Measurements from ENCODE around the gene ATPAF1. TPM values are rescaled to one million over a fixed set of nuclear protein-coding genes. Genes with fewer than 3 reads are reported as not detected.

The ATPAF1 gene
- total RNA-seq, 1 donor from 2014 or later = 19.3 TPM

DNA sequence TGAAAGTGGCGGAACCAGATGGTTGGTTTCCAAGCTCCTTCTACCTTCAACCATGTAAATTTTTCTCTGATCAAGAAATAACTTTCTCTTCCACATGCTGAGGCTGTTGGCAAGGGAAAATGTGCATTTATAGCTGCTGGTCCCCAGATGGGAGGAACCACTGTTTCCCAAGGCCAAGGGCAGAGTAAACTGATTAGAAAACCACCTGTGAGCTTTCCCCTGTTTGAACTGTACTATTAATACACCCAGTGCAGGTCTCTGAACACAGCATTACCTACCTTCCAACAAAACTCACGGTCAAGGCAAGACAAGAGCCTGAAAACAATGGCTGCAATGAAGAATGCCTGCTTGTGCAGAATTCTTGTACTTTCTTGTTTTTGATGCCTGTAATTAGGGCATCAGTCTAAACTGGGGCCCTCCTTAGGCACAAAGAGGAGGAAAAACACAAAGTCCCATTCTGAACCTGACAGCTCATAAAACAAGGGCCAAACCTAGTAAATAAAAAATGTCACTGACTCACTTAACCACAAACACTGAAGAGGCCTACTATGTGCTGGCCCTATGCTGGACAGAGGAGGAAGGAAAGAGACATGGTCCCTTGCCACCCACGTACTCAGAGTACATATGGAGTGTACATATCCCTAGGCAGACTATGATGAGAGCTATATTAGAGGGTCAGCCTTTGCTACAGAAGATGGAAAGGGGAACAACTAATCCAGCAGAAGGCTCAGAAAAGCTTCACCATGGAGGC lies 66.7 kb downstream of the ATPAF1 start:
- Histone ChIP-seq H2AFZ (ENCODE audit: low read depth, low read length) (no peak overlapping the region), H4K20me1 (ENCODE audit: insufficient read depth, low read length) (peaks cover 28% of the 10 kb centered on the region), H3K79me2 (ENCODE audit: insufficient read depth, low read length) (peaks cover 8% of the 10 kb centered on the region), H3K27me3 (ENCODE audit: insufficient read depth, low read length) (no peaks in the 10 kb centered on the region), H3K4me2 (ENCODE audit: low read length) (no peak overlapping the region), H3K4me1 (ENCODE audit: insufficient read depth, low read length) (peaks cover 5% of the 10 kb centered on the region), H3K9me3 (ENCODE audit: insufficient read depth, low read depth, low read length) (no peaks in the 10 kb centered on the region), H3K36me3 (ENCODE audit: insufficient read depth, low read length) (no peaks in the 10 kb centered on the region), H3K9ac (ENCODE audit: low read length) (no peak overlapping the region), H3K27ac (ENCODE audit: low read depth, low read length) (no peak overlapping the region), H3K4me3 (ENCODE audit: insufficient read depth, low read depth, low read length) (no peak overlapping the region)
- FAIRE-seq (no peak), DNase-seq (ENCODE audit: low read depth) (no peak)
- H3K27me3 Mint-ChIP-seq (ENCODE audit: low read depth, unreplicated experiment) = no peaks in the 10 kb centered on the region
- TF ChIP-seq, protein P1, sequence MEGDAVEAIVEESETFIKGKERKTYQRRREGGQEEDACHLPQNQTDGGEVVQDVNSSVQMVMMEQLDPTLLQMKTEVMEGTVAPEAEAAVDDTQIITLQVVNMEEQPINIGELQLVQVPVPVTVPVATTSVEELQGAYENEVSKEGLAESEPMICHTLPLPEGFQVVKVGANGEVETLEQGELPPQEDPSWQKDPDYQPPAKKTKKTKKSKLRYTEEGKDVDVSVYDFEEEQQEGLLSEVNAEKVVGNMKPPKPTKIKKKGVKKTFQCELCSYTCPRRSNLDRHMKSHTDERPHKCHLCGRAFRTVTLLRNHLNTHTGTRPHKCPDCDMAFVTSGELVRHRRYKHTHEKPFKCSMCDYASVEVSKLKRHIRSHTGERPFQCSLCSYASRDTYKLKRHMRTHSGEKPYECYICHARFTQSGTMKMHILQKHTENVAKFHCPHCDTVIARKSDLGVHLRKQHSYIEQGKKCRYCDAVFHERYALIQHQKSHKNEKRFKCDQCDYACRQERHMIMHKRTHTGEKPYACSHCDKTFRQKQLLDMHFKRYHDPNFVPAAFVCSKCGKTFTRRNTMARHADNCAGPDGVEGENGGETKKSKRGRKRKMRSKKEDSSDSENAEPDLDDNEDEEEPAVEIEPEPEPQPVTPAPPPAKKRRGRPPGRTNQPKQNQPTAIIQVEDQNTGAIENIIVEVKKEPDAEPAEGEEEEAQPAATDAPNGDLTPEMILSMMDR (IDR thresholded peaks at IDR 0.05; ENCODE audit: insufficient read depth, low read depth, low read length) = no peak
- TF ChIP-seq EZH2 (IDR thresholded peaks at IDR 0.05; ENCODE audit: insufficient read depth, low read length) = no peak
- H3K36me3 Mint-ChIP-seq (ENCODE audit: low read depth, unreplicated experiment) = peaks cover 2% of the 10 kb centered on the region
- no peak overlapping the region for H3K27ac Mint-ChIP-seq (ENCODE audit: unreplicated experiment)
- H3K4me1 Mint-ChIP-seq (ENCODE audit: low read depth, unreplicated experiment) = peaks cover 9% of the 10 kb centered on the region
- H3K9me3 Mint-ChIP-seq (ENCODE audit: unreplicated experiment) = no peaks in the 10 kb centered on the region
- no peak overlapping the region for H3K4me3 Mint-ChIP-seq (ENCODE audit: unreplicated experiment)

DNA sequence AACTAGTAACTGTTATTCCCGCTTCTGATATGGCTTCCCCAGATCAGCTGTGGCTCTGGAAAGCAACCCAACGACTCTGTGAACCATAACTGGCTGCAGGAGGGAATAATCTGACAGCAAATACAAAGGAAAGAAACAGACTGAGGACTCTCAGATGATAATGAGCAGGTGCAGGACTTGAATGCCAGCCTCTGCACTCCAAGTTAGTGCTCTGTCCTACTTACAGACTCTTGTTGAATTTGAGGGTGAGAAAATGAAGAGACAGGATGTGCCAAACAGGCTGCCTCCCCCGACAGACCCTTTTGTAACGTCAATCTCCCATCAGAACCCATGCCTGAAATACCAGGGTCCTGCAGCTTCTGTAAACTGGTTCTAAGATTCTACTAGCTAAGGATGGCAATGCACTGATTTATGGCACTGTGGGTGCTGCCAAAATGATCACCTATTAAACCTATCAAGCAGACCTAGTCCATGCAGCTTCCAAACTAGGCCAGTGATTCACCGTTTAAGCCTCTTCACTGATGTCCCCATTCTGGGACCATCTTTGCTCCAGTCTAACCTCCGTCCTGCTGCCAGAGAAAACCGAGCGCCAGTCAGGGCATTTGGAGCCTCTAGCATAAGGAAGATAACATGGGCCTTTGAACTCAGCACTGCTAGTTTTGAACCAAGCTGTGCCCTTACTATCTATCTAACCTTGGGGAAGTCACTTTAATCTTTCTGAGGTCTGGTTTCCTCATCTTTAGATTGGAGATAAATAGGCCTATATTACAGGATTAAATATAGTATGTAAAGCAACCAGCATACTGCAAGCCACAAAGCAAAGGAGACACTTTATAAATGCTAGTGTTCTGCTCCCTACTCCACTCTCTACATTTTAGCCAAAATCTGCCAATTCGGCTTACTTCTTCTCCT lies 68.8 kb downstream of the ATPAF1 start:
- H3K9me3 Mint-ChIP-seq (ENCODE audit: unreplicated experiment) = no peaks in the 10 kb centered on the region
- FAIRE-seq (no peak), DNase-seq (ENCODE audit: low read depth) (no peak)
- Histone ChIP-seq H3K27me3 (ENCODE audit: insufficient read depth, low read length) (no peaks in the 10 kb centered on the region), H3K9me3 (ENCODE audit: insufficient read depth, low read depth, low read length) (no peaks in the 10 kb centered on the region), H3K36me3 (ENCODE audit: insufficient read depth, low read length) (no peaks in the 10 kb centered on the region), H3K79me2 (ENCODE audit: insufficient read depth, low read length) (peaks cover 8% of the 10 kb centered on the region), H3K9ac (ENCODE audit: low read length) (no peak overlapping the region), H4K20me1 (ENCODE audit: insufficient read depth, low read length) (peaks cover 28% of the 10 kb centered on the region), H3K27ac (ENCODE audit: low read depth, low read length) (no peak overlapping the region), H3K4me3 (ENCODE audit: insufficient read depth, low read depth, low read length) (no peak overlapping the region), H3K4me1 (ENCODE audit: insufficient read depth, low read length) (peaks cover 5% of the 10 kb centered on the region), H2AFZ (ENCODE audit: low read depth, low read length) (no peak overlapping the region), H3K4me2 (ENCODE audit: low read length) (no peak overlapping the region)
- peaks cover 5% of the 10 kb centered on the region for H3K36me3 Mint-ChIP-seq (ENCODE audit: low read depth, unreplicated experiment)
- no peak overlapping the region for H3K27ac Mint-ChIP-seq (ENCODE audit: unreplicated experiment)
- H3K4me1 Mint-ChIP-seq (ENCODE audit: low read depth, unreplicated experiment) = peaks cover 14% of the 10 kb centered on the region
- H3K4me3 Mint-ChIP-seq (ENCODE audit: unreplicated experiment) = no peak overlapping the region
- TF ChIP-seq, protein P1 (IDR thresholded peaks at IDR 0.05; ENCODE audit: insufficient read depth, low read depth, low read length) = no peak
- H3K27me3 Mint-ChIP-seq (ENCODE audit: low read depth, unreplicated experiment) = no peaks in the 10 kb centered on the region
